Measurements from ENCODE around the gene TUBA1C. TPM values are rescaled to one million over a fixed set of nuclear protein-coding genes. Genes with fewer than 3 reads are reported as not detected.

The TUBA1C gene
- total RNA-seq, 2 donors from 2014 or later: 600 to 684 TPM

- peaks cover 28% of the 10 kb centered on the region for H3K4me1 Mint-ChIP-seq
- H3K27me3 Mint-ChIP-seq (ENCODE audit: insufficient read depth): peaks cover 85% of the 10 kb centered on the region
- Histone ChIP-seq H3K27ac (ENCODE audit: low read depth, low read length) (no peak overlapping the region), H3K27me3 (ENCODE audit: control insufficient read depth, insufficient read depth, low read length, poor library complexity, severe bottlenecking) (peaks cover 65% of the 10 kb centered on the region), H3K4me3 (ENCODE audit: low read length) (no peak overlapping the region), H3K9me3 (ENCODE audit: control insufficient read depth, low read length) (no peaks in the 10 kb centered on the region), H3K36me3 (ENCODE audit: control insufficient read depth, insufficient read depth, low read length) (no peaks in the 10 kb centered on the region), H3K9ac (ENCODE audit: extremely low read depth, low read length, poor library complexity, severe bottlenecking) (no peak overlapping the region), H3K4me1 (ENCODE audit: control insufficient read depth, insufficient read depth, low read length) (peaks cover 9% of the 10 kb centered on the region)
- H3K27ac Mint-ChIP-seq: no peak overlapping the region
- DNase-seq: no peak
- no peak overlapping the region for H3K4me3 Mint-ChIP-seq
- no peaks in the 10 kb centered on the region for H3K9me3 Mint-ChIP-seq
- no peak for TF ChIP-seq CTCF (conservative IDR thresholded peaks at IDR 0.05)
- 92 to 95% methylated on average over 3 to 6 of the region's 6 CpGs for WGBS, 2 experiments (ENCODE audit: insufficient coverage in 1 of 2, insufficient read length in 1 of 2)
- no peaks in the 10 kb centered on the region for H3K36me3 Mint-ChIP-seq (ENCODE audit: low read depth)
Observed at GRCh38 chr12:49230176-49230804, 34.6 kb upstream of the TUBA1C start.

- no peak overlapping the region for H3K9ac ChIP-seq (ENCODE audit: extremely low read depth, low read length, poor library complexity, severe bottlenecking)
- H3K27me3 Mint-ChIP-seq (ENCODE audit: insufficient read depth): peaks cover 80% of the 10 kb centered on the region
- H3K4me1 Mint-ChIP-seq: peaks cover 28% of the 10 kb centered on the region
- no peak for DNase-seq
- no peak overlapping the region for H3K27ac ChIP-seq (ENCODE audit: low read depth, low read length)
- TF ChIP-seq CTCF (conservative IDR thresholded peaks at IDR 0.05): no peak
- H3K36me3 Mint-ChIP-seq (ENCODE audit: low read depth): no peaks in the 10 kb centered on the region
- no peak overlapping the region for H3K4me3 Mint-ChIP-seq
- no peaks in the 10 kb centered on the region for H3K9me3 Mint-ChIP-seq
- no peak overlapping the region for H3K27ac Mint-ChIP-seq
- peaks cover 65% of the 10 kb centered on the region for H3K27me3 ChIP-seq (ENCODE audit: control insufficient read depth, insufficient read depth, low read length, poor library complexity, severe bottlenecking)
- peaks cover 9% of the 10 kb centered on the region for H3K4me1 ChIP-seq (ENCODE audit: control insufficient read depth, insufficient read depth, low read length)
- WGBS, 2 experiments (ENCODE audit: insufficient coverage in 1 of 2, insufficient read length in 1 of 2): 88 to 95% methylated on average over 3 of the region's 3 CpGs
- H3K36me3 ChIP-seq (ENCODE audit: control insufficient read depth, insufficient read depth, low read length): no peaks in the 10 kb centered on the region
- H3K4me3 ChIP-seq (ENCODE audit: low read length): no peak overlapping the region
- H3K9me3 ChIP-seq (ENCODE audit: control insufficient read depth, low read length): no peaks in the 10 kb centered on the region
Observed at GRCh38 chr12:49230805-49231194, 34.1 kb upstream of the TUBA1C start.

- 59 to 76% methylated on average over 6 to 9 of the region's 9 CpGs for WGBS, 2 experiments (ENCODE audit: insufficient coverage in 1 of 2, insufficient read length in 1 of 2)
- H3K4me3 ChIP-seq (ENCODE audit: low read length): no peak overlapping the region
- peaks cover 68% of the 10 kb centered on the region for H3K27me3 Mint-ChIP-seq (ENCODE audit: insufficient read depth)
- no peaks in the 10 kb centered on the region for H3K9me3 ChIP-seq (ENCODE audit: control insufficient read depth, low read length)
- H3K27ac Mint-ChIP-seq: no peak overlapping the region
- H3K9me3 Mint-ChIP-seq: no peaks in the 10 kb centered on the region
- DNase-seq: peak; percentile 54
- no peak overlapping the region for H3K4me3 Mint-ChIP-seq
- peaks cover 60% of the 10 kb centered on the region for H3K27me3 ChIP-seq (ENCODE audit: control insufficient read depth, insufficient read depth, low read length, poor library complexity, severe bottlenecking)
- H3K36me3 Mint-ChIP-seq (ENCODE audit: low read depth): no peaks in the 10 kb centered on the region
- peaks cover 28% of the 10 kb centered on the region for H3K4me1 Mint-ChIP-seq
- H3K27ac ChIP-seq (ENCODE audit: low read depth, low read length): peak overlapping the region; percentile 98
- H3K4me1 ChIP-seq (ENCODE audit: control insufficient read depth, insufficient read depth, low read length): peaks cover 9% of the 10 kb centered on the region
- H3K9ac ChIP-seq (ENCODE audit: extremely low read depth, low read length, poor library complexity, severe bottlenecking): no peak overlapping the region
- no peak for TF ChIP-seq CTCF (conservative IDR thresholded peaks at IDR 0.05)
- H3K36me3 ChIP-seq (ENCODE audit: control insufficient read depth, insufficient read depth, low read length): no peaks in the 10 kb centered on the region
Observed at GRCh38 chr12:49231878-49232655, 32.8 kb upstream of the TUBA1C start.
